OCI-LY3 (cell line): Measurements from ENCODE around the gene EFCAB13.

ENCODE experiments used
- H2AFZ ChIP-seq: fragments of 200-600, 300-600 bp; shearing (Covaris generic); 2 replicates; pipeline ENCODE4 v1.6.0; 2014; ENCODE audit warnings: antibody characterized with exemption, low read depth, low read length
- H3K27ac ChIP-seq: fragments of 200-600, 300-600 bp; sonication (generic); 2 replicates; pipeline ENCODE4 v1.5.1; 2014; ENCODE audit warnings: mild to moderate bottlenecking, low read length, moderate library complexity, mixed read lengths
- H3K27me3 ChIP-seq: fragments of 200-600, 300-600 bp; sonication (generic); 2 replicates; pipeline ENCODE4 v1.6.1; 2014; ENCODE audit warnings: low read depth, low read length, mixed read lengths
- H3K36me3 ChIP-seq: fragments of 200-600, 300-600 bp; sonication (generic); replicated peaks from 2 replicates; pipeline ENCODE3; 2014; ENCODE audit warnings: low read depth, low read length, mixed read lengths
- H3K4me1 ChIP-seq: fragments of 300-600, 200-600 bp; sonication (generic); 2 replicates; pipeline ENCODE4 v1.6.1; 2014; ENCODE audit warnings: low read length, mixed read lengths
- H3K4me2 ChIP-seq: fragments of 200-600, 300-600 bp; sonication (generic); 2 replicates; pipeline ENCODE4 v1.6.1; 2014; ENCODE audit warnings: low read length, mixed read lengths
- H3K4me3 ChIP-seq: fragments of 300-600, 200-600 bp; sonication (generic); 2 replicates; pipeline ENCODE4 v1.5.1; 2014; ENCODE audit warnings: antibody characterized with exemption, mild to moderate bottlenecking, low read length, moderate library complexity
- H3K79me2 ChIP-seq: fragments of 300-600, 200-600 bp; shearing (Covaris generic); 2 replicates; pipeline ENCODE4 v1.6.1; 2014; ENCODE audit warnings: mild to moderate bottlenecking, low read length, mixed read lengths
- H3K9ac ChIP-seq: fragments of 300-600, 200-600 bp; shearing (Covaris generic); 2 replicates; pipeline ENCODE4 v1.6.0; 2014; ENCODE audit warnings: mild to moderate bottlenecking, low read length, moderate library complexity
- H3K9me3 ChIP-seq: fragments of 200-600, 300-600 bp; shearing (Covaris generic); 2 replicates; pipeline ENCODE4 v1.6.1; 2014; ENCODE audit warnings: low read length, mixed read lengths; ENCODE audit not compliant: insufficient read depth
- H4K20me1 ChIP-seq: fragments of 200-600, 300-600 bp; sonication (generic); 2 replicates; pipeline ENCODE4 v1.6.1; 2016; ENCODE audit warnings: low read length, mixed read lengths; ENCODE audit not compliant: insufficient read depth
- CTCF ChIP-seq: fragments of 200-600, 300-600 bp; sonication (generic); IDR thresholded peaks from 2 replicates; pipeline ENCODE4 v1.5.1; 2014; ENCODE audit warnings: antibody characterized with exemption, low read length, low read depth
- EZH2phosphoT487 ChIP-seq: fragments of 200-600 bp; shearing (Covaris generic); IDR thresholded peaks from 2 replicates; pipeline ENCODE4 v1.6.1; 2018; ENCODE audit warnings: antibody characterized with exemption, mixed run types, low read depth

EFCAB13 gene

DNA sequence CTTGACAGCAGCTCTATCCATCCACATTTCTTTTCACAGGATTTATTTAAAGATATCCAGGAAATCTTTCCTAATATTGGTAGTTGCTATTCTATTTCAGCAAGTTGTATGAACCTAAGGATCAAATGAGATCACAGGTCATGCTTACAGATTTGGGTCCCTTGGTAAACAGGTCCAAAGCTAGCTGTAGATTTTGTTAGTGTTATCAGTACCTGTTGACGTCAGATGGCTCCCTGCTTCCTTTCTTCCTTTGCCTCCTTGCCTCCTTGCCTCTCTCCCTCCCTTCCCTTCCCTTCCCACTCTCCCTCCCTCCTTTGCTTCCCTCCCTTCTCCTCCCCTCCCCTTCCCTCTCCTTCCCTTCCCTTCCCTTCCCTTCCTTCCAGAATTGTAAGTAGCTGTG is 76.6 kb downstream of the EFCAB13 start:
- Histone ChIP-seq H3K27me3 (no peaks in the 10 kb centered on the region), H2AFZ (no peak overlapping the region)

GRCh38 chr17:47401100-47401499 is 77.3 kb downstream of the EFCAB13 start:
- no peak overlapping the region for H3K4me2 ChIP-seq
- H3K4me1 ChIP-seq = no peaks in the 10 kb centered on the region
- no peaks in the 10 kb centered on the region for H3K79me2 ChIP-seq
- H2AFZ ChIP-seq = no peak overlapping the region
- H4K20me1 ChIP-seq = no peaks in the 10 kb centered on the region
- peaks cover 3% of the 10 kb centered on the region for H3K36me3 ChIP-seq
- no peaks in the 10 kb centered on the region for H3K9me3 ChIP-seq
- no peaks in the 10 kb centered on the region for H3K27me3 ChIP-seq
- no peak overlapping the region for H3K27ac ChIP-seq
- H3K4me3 ChIP-seq = no peak overlapping the region
- no peak overlapping the region for H3K9ac ChIP-seq
- TF ChIP-seq CTCF = no peak
- TF ChIP-seq EZH2phosphoT487 = no peak

More for the DNA sequence above, 76.6 kb downstream of the EFCAB13 start:
- Histone ChIP-seq H3K9me3 (no peaks in the 10 kb centered on the region), H3K36me3 (peaks cover 3% of the 10 kb centered on the region), H3K4me2 (no peak overlapping the region), H3K4me3 (no peak overlapping the region), H4K20me1 (no peaks in the 10 kb centered on the region), H3K27ac (no peak overlapping the region), H3K4me1 (no peaks in the 10 kb centered on the region), H3K9ac (no peak overlapping the region), H3K79me2 (no peaks in the 10 kb centered on the region)
- TF ChIP-seq CTCF (no peak), EZH2phosphoT487 (no peak)

- no peaks in the 10 kb centered on the region for H3K27me3 ChIP-seq
- TF ChIP-seq EZH2phosphoT487 (no peak), CTCF (no peak)
- H3K4me2 ChIP-seq = no peak overlapping the region
- no peak overlapping the region for H3K27ac ChIP-seq
- no peak overlapping the region for H2AFZ ChIP-seq
- no peaks in the 10 kb centered on the region for H3K4me1 ChIP-seq
- H3K36me3 ChIP-seq = no peaks in the 10 kb centered on the region
- no peaks in the 10 kb centered on the region for H3K79me2 ChIP-seq
- H3K9ac ChIP-seq = no peak overlapping the region
- H3K9me3 ChIP-seq = no peaks in the 10 kb centered on the region
- H4K20me1 ChIP-seq = no peaks in the 10 kb centered on the region
- no peak overlapping the region for H3K4me3 ChIP-seq
These were observed 80.3 kb downstream of the EFCAB13 start for GRCh38 chr17:47404006-47404405.

- TF ChIP-seq EZH2phosphoT487 = no peak
- TF ChIP-seq CTCF = no peak
- no peak overlapping the region for H3K27ac ChIP-seq
These were observed 81.1 kb downstream of the EFCAB13 start for GRCh38 chr17:47404875-47405274.

More at GRCh38 chr17:47404875-47405274, 81.1 kb downstream of the EFCAB13 start:
- Histone ChIP-seq H3K4me2 (no peak overlapping the region), H3K79me2 (no peaks in the 10 kb centered on the region), H3K9ac (no peak overlapping the region), H4K20me1 (no peaks in the 10 kb centered on the region), H2AFZ (no peak overlapping the region), H3K4me3 (no peak overlapping the region), H3K9me3 (no peaks in the 10 kb centered on the region), H3K4me1 (no peaks in the 10 kb centered on the region), H3K36me3 (no peaks in the 10 kb centered on the region), H3K27me3 (no peaks in the 10 kb centered on the region)
